HG02759 (cell line): Measurements from ENCODE around the gene TFF1.
A peak's percentile ranks its signal among the peaks of the same experiment; 100 is the strongest.

Experiments used
- ATAC-seq: cut with Tn5 transposase; IDR thresholded peaks from one replicate; pipeline ENCODE4 v1.9.1; 2021; ENCODE audit warnings: mild to moderate bottlenecking, moderate library complexity; ENCODE audit not compliant: unreplicated experiment

The TFF1 gene

DNA sequence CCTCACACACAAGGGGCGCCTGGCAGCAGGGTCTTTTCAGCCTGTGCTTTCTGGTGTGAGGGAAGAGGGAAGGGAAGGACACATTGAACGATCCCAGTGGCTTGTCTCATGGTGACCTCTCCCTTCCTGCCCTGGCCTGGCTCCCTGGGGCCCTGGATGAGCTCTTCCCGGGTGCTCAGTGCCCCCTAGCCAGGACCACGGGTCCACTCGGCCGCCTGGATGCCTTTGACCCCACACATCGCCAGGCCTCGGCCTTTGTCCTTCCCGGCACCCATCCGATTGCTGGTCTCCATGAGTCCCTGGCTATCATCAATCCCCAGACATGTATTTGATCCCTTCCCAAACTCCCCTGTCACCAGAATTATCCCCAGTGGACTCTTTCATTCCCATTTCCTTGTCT is 45.1 kb downstream of the TFF1 start:
- no peak for ATAC-seq

DNA sequence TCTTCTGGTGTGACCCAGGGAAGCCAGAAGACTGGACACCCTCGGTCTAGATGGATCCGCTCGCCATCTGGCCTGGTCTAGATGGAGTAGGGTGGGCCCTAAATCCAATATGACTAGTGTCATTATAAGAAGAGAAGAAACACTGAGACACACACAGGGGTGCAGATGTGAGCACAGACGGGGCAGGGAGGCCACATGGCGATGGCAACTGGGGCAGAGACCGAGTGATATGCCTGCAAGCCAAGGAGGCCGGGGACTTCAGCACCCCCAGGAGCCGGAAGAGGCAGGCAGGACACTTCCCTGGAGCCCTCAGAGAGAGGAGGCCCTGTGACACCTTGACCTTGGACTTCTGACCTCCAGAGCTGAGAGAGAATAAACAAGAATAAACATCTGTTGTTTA is 45.5 kb downstream of the TFF1 start:
- no peak for ATAC-seq

- peak; percentile 6 for ATAC-seq
These were observed 46.3 kb downstream of the TFF1 start for GRCh38 chr21:42319851-42320572.

DNA sequence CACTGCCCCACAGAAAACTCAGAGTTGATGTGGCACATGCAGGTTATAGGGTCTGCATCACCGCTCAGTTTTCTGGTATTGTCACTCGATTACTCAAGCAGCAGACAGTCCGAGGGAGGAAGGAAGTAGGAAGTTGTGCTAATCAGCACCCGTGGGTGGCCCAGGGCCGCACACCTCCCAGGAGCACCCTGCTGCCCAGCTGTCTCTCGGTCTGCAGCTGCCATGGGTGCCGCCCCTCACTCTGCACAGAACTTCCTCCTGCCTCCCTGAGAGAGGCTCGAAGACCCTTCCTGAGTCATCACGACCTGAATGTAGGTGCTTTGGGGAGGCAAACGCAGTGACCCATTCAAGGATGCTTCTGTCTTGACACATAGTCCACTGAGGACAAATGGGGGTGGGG is 47.0 kb downstream of the TFF1 start:
- ATAC-seq = peak; percentile 60

DNA sequence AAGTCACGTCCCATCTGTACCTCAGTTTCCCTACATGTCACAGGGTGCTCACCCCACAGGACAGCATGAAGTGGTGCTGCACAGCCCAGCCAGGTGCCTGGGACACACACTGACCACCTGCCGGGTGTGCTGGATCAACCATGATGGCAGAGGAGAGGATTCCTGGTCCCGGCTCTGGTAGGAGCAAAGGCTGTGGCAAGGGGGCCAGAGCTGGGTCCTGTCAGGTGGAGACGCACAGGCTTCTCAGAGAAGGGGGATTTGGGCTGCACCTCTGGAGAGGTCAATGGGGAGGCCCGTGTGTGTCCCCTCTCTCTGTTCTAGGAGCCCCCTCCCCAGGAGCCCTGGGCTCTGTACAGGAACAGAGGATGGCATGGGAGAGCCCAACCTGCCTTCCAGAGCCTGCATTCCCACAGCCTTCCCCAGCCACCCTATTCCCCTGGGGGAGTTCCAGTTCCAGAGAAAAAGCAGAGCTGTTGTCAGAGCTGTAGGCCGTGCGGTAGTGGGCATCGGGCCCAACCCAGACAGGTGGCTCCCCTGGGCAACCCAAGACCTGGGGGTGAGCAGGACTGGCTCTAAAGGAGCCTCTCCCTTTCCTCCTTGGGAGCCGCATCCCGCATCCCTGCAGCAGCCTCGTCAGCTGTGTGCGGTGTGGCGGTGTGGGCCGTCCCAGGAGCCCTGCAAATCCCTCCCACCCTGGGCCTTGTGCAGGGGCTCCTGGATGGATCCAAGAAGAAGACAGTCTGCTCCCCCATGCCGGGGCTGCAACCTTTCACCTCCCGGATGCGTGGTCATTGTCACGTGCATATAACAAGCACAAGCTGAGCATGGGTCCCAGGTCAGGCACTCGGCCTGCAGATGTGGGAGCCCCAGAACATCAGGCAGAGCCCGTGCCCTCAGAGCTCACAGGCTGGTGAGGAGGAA is 48.2 kb downstream of the TFF1 start:
- ATAC-seq = no peak

GRCh38 chr21:42317341-42317741 is 49.0 kb downstream of the TFF1 start:
- ATAC-seq = no peak

GRCh38 chr21:42316891-42317290 is 49.4 kb downstream of the TFF1 start:
- ATAC-seq = no peak

- no peak for ATAC-seq
These were observed 50.9 kb downstream of the TFF1 start, which contains the start of gene TFF3 for GRCh38 chr21:42315296-42315891. TSS of gene TFF3 (minus strand) at chr21:42315409. CDS start at chr21:42315374, 35 bp downstream.

- ATAC-seq = no peak
These were observed 51.6 kb downstream of the TFF1 start for GRCh38 chr21:42314616-42315295.

DNA sequence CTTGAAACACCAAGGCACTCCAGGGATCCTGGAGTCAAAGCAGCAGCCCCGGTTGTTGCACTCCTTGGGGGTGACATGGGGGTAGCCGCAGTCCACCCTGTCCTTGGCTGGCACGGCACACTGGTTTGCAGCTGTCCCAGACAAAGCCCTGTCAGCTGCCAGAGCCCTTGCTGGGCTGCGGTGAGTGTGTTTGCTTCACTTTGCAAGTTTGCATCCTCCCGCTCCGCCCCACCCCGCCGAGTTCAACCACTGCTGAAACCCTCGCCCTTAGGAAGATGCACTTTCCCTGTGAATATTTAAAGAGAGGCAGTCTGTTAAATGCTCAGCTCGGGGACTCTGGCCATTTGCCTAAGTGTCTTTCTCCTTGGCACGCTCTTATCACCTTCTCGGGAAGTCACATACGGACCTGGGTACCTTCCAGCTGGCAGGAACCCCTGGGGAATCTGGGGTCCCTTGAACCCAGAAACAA is 52.8 kb downstream of the TFF1 start:
- no peak for ATAC-seq

DNA sequence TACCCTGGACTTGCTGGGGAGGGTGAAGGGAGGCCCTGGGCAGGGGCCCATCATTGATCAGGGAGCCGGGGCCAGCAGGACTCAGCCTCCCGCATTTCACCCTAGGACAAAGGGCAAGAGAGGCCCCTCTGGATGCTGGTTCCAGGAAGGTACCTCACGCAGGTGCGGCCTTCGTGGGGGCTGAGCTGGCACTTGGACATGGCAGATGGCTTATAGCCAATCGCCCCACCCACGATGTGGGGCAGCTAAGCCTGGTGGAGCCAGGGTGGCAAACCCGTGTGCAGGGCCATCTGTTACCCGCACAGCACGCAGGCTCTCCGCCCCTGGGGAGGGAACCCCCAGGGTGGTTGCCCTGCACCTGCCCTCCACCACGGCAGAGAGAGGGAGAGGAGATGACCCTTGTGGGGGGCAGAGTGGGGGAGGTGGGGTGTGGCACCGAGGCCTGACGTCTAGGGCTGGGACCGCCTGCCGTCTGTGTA is 53.7 kb downstream of the TFF1 start:
- ATAC-seq = no peak
